SK-N-SH (cell line): Measurements from ENCODE around the gene GTPBP4. TPM values are rescaled to one million over a fixed set of nuclear protein-coding genes. Genes with fewer than 3 reads are reported as not detected.

Source experiments
- CTCF ChIA-PET: fragments of 300-600, 350-600 bp; formaldehyde crosslinking; extraction: SDS; loops from one replicate; lab custom pipeline; 2021; lab: Yijun Ruan, JAX
- POLR2A ChIA-PET: fragments of 350-600 bp; sonication (Branson Sonifier 250); formaldehyde crosslinking; extraction: SDS; loops from one replicate; lab custom pipeline; 2020; ENCODE audit warnings: antibody characterized with exemption, inconsistent platforms; lab: Yijun Ruan, JAX
- DNase-seq: peaks from one replicate; pipeline ENCODE4 v3.0.0; 2012
- H2AFZ ChIP-seq: fragments of 200-600 bp; sonication (generic); 2 replicates; pipeline ENCODE4 v1.8.1; 2016; ENCODE audit warnings: antibody characterized with exemption, mild to moderate bottlenecking, low read depth
- H3F3A ChIP-seq: fragments of 200-600 bp; sonication (generic); replicated peaks from 2 replicates; pipeline ENCODE3; 2016; ENCODE audit warnings: antibody characterized with exemption, mild to moderate bottlenecking; ENCODE audit not compliant: insufficient read depth
- H3K27ac ChIP-seq, 2 experiments: fragments of 200-500 bp in 1 of 2; fragments of 200-600 bp in 1 of 2; sonication (Bioruptor generic) in 1 of 2; sonication (generic), shearing (Covaris generic) in 1 of 2; 2 replicates each; pipeline versions ENCODE4 v1.5.1 to v1.6.1; 2014 to 2016; ENCODE audit warnings: low read depth in 2 of 2, inconsistent platforms in 1 of 2, low read length in 1 of 2, mild to moderate bottlenecking in 1 of 2, mixed read lengths in 1 of 2
- H3K27me3 ChIP-seq: fragments of 200-600 bp; sonication (generic), shearing (Covaris generic); 2 replicates; pipeline ENCODE4 v1.6.1; 2016; ENCODE audit warnings: mixed run types; ENCODE audit not compliant: insufficient read depth
- H3K36me3 ChIP-seq, 2 experiments: fragments of 200-500 bp in 1 of 2; fragments of 200-600 bp in 1 of 2; sonication (Bioruptor generic) in 1 of 2; sonication (generic) in 1 of 2; replicated peaks in 1 of 2; 2 replicates each; pipeline versions ENCODE3 to v1.5.1; 2014 to 2016; ENCODE audit warnings: low read length in 1 of 2, mild to moderate bottlenecking in 1 of 2; ENCODE audit not compliant: insufficient read depth in 2 of 2, control insufficient read depth in 1 of 2
- H3K4me1 ChIP-seq, 2 experiments: fragments of 200-500 bp in 1 of 2; fragments of 200-600 bp in 1 of 2; sonication (Bioruptor generic) in 1 of 2; sonication (generic), shearing (Covaris generic) in 1 of 2; 2 replicates each; pipeline versions ENCODE4 v1.5.1 to v1.6.1; 2014 to 2016; ENCODE audit warnings: low read depth in 1 of 2, low read length in 1 of 2, mixed run types in 1 of 2; ENCODE audit not compliant: insufficient read depth in 2 of 2, control insufficient read depth in 1 of 2
- H3K4me2 ChIP-seq: fragments of 200-600 bp; sonication (generic), shearing (Covaris generic); 2 replicates; pipeline ENCODE4 v1.6.1; 2017; ENCODE audit warnings: mixed run types
- H3K4me3 ChIP-seq, 2 experiments: fragments of 200-500 bp in 1 of 2; fragments of 200-600 bp in 1 of 2; sonication (Bioruptor generic) in 1 of 2; sonication (generic), shearing (Covaris generic) in 1 of 2; 2 replicates each; pipeline versions ENCODE4 v1.5.1 to v1.8.1; 2014 to 2016; ENCODE audit warnings: low read depth in 2 of 2, inconsistent platforms in 1 of 2, low read length in 1 of 2, mild to moderate bottlenecking in 1 of 2, mixed read lengths in 1 of 2, moderate library complexity in 1 of 2
- H3K79me2 ChIP-seq: fragments of 200-600 bp; sonication (generic); 2 replicates; pipeline ENCODE4 v1.8.1; 2017; ENCODE audit warnings: mild to moderate bottlenecking; ENCODE audit not compliant: insufficient read depth
- H3K9ac ChIP-seq: fragments of 200-600 bp; sonication (generic); 2 replicates; pipeline ENCODE4 v1.6.1; 2017; ENCODE audit warnings: mixed run types
- H3K9me2 ChIP-seq: fragments of 200-600 bp; sonication (generic); 2 replicates; pipeline ENCODE4 v1.6.1; 2017; ENCODE audit warnings: mixed run types
- H3K9me3 ChIP-seq: fragments of 200-600 bp; sonication (generic); 2 replicates; pipeline ENCODE4 v1.6.1; 2017; ENCODE audit warnings: mixed run types, mild to moderate bottlenecking, moderate library complexity
- H4K20me1 ChIP-seq: fragments of 200-600 bp; sonication (generic); 2 replicates; pipeline ENCODE4 v1.6.1; 2017; ENCODE audit warnings: mild to moderate bottlenecking, mixed run types; ENCODE audit not compliant: insufficient read depth
- CHD2 ChIP-seq: fragments of 150-350 bp; IDR thresholded peaks from 2 replicates; pipeline ENCODE4 v1.6.1; 2018; ENCODE audit warnings: low read length; ENCODE audit not compliant: partially characterized antibody
- CTCF ChIP-seq: fragments of 200-600 bp; sonication (generic); IDR thresholded peaks from 2 replicates; pipeline ENCODE4 v1.6.1; 2017; ENCODE audit warnings: antibody characterized with exemption, mild to moderate bottlenecking, moderate library complexity
- ELF1 ChIP-seq: IDR thresholded peaks from 2 replicates; pipeline ENCODE4 v1.4.0; 2012
- GABPA ChIP-seq: IDR thresholded peaks from 2 replicates; pipeline ENCODE4 v1.4.0; 2012; ENCODE audit warnings: low read depth, mild to moderate bottlenecking
- GATA2 ChIP-seq: sonication (generic); formaldehyde crosslinking; IDR thresholded peaks from 2 replicates; pipeline ENCODE4 v1.5.0; 2020; ENCODE audit warnings: mild to moderate bottlenecking, missing genetic modification reagents
- JUND ChIP-seq: IDR thresholded peaks from 2 replicates; pipeline ENCODE4 v1.4.0; 2012
- MEF2A ChIP-seq: IDR thresholded peaks from 2 replicates; pipeline ENCODE4 v1.4.0; 2012; ENCODE audit warnings: low read depth, borderline replicate concordance
- MXI1 ChIP-seq: IDR thresholded peaks from 2 replicates; pipeline ENCODE4 v1.6.1; 2012; ENCODE audit warnings: mild to moderate bottlenecking, low read depth, low read length, improper control_type of control experiment
- NFIC ChIP-seq: IDR thresholded peaks from 2 replicates; pipeline ENCODE4 v1.4.0; 2012; ENCODE audit warnings: borderline replicate concordance
- PBX3 ChIP-seq: IDR thresholded peaks from 2 replicates; pipeline ENCODE4; 2012
- RAD21 ChIP-seq: IDR thresholded peaks from 2 replicates; pipeline ENCODE4 v1.6.1; 2012; ENCODE audit warnings: mild to moderate bottlenecking, low read length
- RCOR1 ChIP-seq: fragments of 150-350 bp; IDR thresholded peaks from 2 replicates; pipeline ENCODE4 v1.6.1; 2017; ENCODE audit warnings: antibody characterized with exemption, low read length
- RXRA ChIP-seq: IDR thresholded peaks from 2 replicates; pipeline ENCODE4 v1.4.0; 2012; ENCODE audit warnings: low read depth, mild to moderate bottlenecking, borderline replicate concordance
- TAF1 ChIP-seq: IDR thresholded peaks from 2 replicates; pipeline ENCODE4 v1.6.1; 2012; ENCODE audit warnings: low read depth, mild to moderate bottlenecking, low read length, moderate library complexity, borderline replicate concordance
- USF1 ChIP-seq: IDR thresholded peaks from 2 replicates; pipeline ENCODE4 v1.4.0; 2012; ENCODE audit warnings: low read depth, borderline replicate concordance
- YY1 ChIP-seq: IDR thresholded peaks from 2 replicates; pipeline ENCODE4 v1.4.0; 2012; ENCODE audit warnings: low read depth, mild to moderate bottlenecking
- WGBS: methylation state at CpG from one replicate; pipeline ENCODE4 v1.1.6; 2017; ENCODE audit warnings: low lambda C conversion rate; 5-methylcytosine and 5-hydroxymethylcytosine counted together
- polyA plus RNA-seq, 3 experiments: library from polyadenylated mRNA; depleted of rRNA; stranded (reverse); fragments of >200 nt; gene quantifications; 2 replicates each; pipeline ENCODE4 v1.2.3, GENCODE V29; 2012

GTPBP4 gene
- polyA plus RNA-seq, 1 of the 3 experiments (the other 2 are of a cell fraction), result 36.6 TPM

DNA sequence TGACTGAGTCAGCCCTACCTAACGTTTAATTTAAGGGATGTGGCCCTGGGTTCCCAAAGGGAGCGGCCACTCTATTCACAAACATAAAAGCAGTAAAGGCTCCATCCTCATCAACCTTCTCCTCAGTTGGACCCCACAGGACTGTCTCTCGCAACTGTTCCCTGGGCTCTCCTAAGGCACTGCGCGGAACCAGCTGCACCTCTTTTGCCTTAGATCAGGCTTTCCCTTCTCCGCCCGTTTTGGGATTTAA is 689 bp upstream of the GTPBP4 start:
- no peak for TF ChIP-seq CTCF
- TF ChIP-seq RAD21, result no peak
- no peak for TF ChIP-seq NFIC
- TF ChIP-seq ELF1, result no peak
- TF ChIP-seq JUND, result no peak
- TF ChIP-seq MEF2A, result no peak
- TF ChIP-seq RCOR1, result no peak
- TF ChIP-seq GABPA, result no peak
- TF ChIP-seq PBX3, result no peak
- H3K4me1 ChIP-seq, result peaks cover 13 to 14% of the 10 kb centered on the region in 2 experiments; a peak in 2 of 4 replicates
- ChIA-PET CTCF (interaction anchor here (1.0 to 1.2 kb wide), 3 partner anchors 14 to 17 kb away, joined by 3 to 4 read pairs (median 4); no protein-coding TSS in a partner anchor), POLR2A (interaction anchor here (0.6 to 2.7 kb wide), 2 partner anchors 14 to 89 kb away, joined by 3 to 6 read pairs; no protein-coding TSS in a partner anchor)
- H3K79me2 ChIP-seq, result peaks cover 59% of the 10 kb centered on the region
- 0% methylated on average over 4 of the region's 7 CpGs for WGBS
- peaks cover 16% of the 10 kb centered on the region for H3F3A ChIP-seq
- H3K4me2 ChIP-seq, result peak overlapping the region; percentile 86
- DNase-seq, result no peak
- H3K36me3 ChIP-seq, result peaks cover 11 to 17% of the 10 kb centered on the region in 2 experiments
- peaks cover 34% of the 10 kb centered on the region for H4K20me1 ChIP-seq
- peak overlapping the region; percentile 87 for H2AFZ ChIP-seq
- no peaks in the 10 kb centered on the region for H3K27me3 ChIP-seq
- peak overlapping the region; percentile 99 to 100 for H3K4me3 ChIP-seq
- no peaks in the 10 kb centered on the region for H3K9me2 ChIP-seq
- peak overlapping the region; percentile 99 for H3K9ac ChIP-seq
- H3K27ac ChIP-seq, result peak overlapping the region; percentile 89
- no peaks in the 10 kb centered on the region for H3K9me3 ChIP-seq

GRCh38 chr10:988667-989545 is 672 bp downstream of the GTPBP4 start:
- H3K4me3 ChIP-seq, result peak overlapping the region; percentile 99 to 100
- H3K36me3 ChIP-seq, result peaks cover 21 to 31% of the 10 kb centered on the region in 2 experiments
- no peaks in the 10 kb centered on the region for H3K9me3 ChIP-seq
- CTCF ChIA-PET, result interaction anchor here (0.6 to 1.1 kb wide), 8 partner anchors 11 to 756 kb away, joined by 3 to 4 read pairs (median 3); partner anchors contain the start of genes IDI2 and WDR37
- peaks cover 13 to 14% of the 10 kb centered on the region in 2 experiments; a peak in 2 of 4 replicates for H3K4me1 ChIP-seq
- H3K4me2 ChIP-seq, result peak overlapping the region; percentile 86
- H3K79me2 ChIP-seq, result peaks cover 73% of the 10 kb centered on the region
- POLR2A ChIA-PET, result interaction anchor here (0.7 to 2.7 kb wide), 5 partner anchors 15 to 41 kb away, joined by 3 to 6 read pairs (median 4); no protein-coding TSS in a partner anchor
- H3K27me3 ChIP-seq, result no peaks in the 10 kb centered on the region
- no peaks in the 10 kb centered on the region for H3K9me2 ChIP-seq
- peaks cover 16% of the 10 kb centered on the region for H3F3A ChIP-seq
- peaks cover 48% of the 10 kb centered on the region for H4K20me1 ChIP-seq
- H3K9ac ChIP-seq, result peak overlapping the region; percentile 99
- 3% methylated on average over 31 of the region's 42 CpGs for WGBS
- H3K27ac ChIP-seq, result peak overlapping the region; percentile 89
- no peak for TF ChIP-seq GATA2
- TF ChIP-seq ELF1, result no peak
- TF ChIP-seq RXRA, result no peak
- TF ChIP-seq CHD2, result no peak
- no peak for TF ChIP-seq YY1
- TF ChIP-seq USF1, result no peak
- TF ChIP-seq CTCF, result no peak
- TF ChIP-seq MXI1, result no peak
- no peak for TF ChIP-seq TAF1
- TF ChIP-seq, all 33 proteins: peak for 0
- DNase-seq, result no peak
- H2AFZ ChIP-seq, result 0 out of 2 replicates have a peak overlapping the region, but pooled peaks have one; percentile 12
